SW 1271 (cell line): ENCODE measurements around the gene PTPRB.

ENCODE experiments used
- DNase-seq, 2 experiments: peaks; one replicate each; lab custom pipeline; 2025; lab: John Stamatoyannopoulos, UW

Gene PTPRB

DNA sequence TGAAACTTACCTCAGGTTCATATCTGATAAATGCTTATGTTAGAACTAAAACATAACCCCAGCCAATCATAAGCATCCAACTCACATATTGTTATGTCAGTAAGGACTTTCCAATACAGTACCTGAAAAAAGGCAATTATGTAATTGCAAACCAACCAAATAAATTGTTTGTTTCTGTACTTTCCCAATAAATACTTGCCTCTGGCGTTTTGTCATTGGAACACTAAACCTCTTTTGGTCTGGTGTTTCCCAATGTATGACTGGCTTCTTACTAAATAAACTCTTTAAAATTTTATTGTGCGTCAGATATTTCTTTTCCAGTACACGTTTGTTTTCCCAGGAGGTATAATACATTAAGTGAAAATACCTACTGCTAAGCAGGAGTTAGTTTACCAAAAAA lies 6.7 kb upstream of the PTPRB start:
- DNase-seq: no peak

DNA sequence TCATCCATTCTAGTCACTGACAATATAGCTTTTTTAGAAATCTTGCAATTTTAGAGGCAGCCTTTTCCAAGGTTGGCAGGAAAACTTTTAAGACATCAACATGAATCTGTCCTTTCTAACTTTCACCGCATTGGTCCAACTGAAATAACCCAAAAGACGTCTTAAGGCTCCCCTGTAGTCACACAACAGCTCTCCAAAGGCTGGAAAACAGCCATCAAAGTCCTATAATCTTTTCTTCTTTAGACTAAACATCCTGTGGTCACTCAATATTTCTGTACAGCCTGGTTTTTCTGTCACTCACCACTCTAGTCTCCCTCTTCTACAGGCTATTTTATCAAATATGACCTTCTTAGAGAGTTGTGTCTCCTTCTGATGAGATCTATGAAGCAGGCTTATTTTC lies 4.5 kb upstream of the PTPRB start:
- DNase-seq: no peak

DNA sequence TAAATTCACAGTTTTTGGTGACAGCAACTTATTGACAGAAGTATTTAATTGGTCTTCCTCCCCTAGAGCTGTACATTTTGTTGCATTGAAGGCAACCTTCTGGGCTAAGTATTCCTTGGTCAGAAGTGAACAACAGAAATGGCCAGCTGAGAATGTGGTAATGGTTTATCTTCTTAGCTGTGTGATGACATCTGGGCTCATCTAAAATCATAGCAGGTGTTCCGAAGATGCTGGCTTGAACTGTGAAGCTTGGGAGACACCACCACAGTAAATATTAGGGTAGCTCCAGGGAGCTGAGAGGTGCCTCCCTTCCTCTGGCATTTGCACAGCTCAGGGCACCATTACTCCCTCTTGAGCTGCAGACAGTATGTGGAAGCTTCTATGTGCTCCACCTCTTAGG lies 3.7 kb upstream of the PTPRB start:
- DNase-seq: no peak

DNA sequence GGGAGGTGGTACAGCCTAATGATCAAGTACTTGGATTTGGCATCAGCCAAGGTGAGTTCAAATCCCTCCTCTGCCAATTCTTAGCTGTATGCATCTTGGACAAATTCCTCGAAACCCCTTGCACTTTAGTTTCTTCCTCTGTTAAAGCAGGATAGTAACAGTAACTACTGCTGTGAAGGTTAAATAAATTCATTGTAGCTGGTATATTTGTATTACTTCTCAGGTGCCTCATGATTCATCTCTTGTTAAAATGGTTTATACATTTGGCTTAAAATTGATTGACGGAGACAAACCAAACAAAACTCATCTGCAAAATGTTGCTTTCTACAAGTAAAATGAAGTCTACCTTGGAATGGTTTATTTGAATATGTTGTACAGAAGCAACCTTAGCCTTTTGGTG lies 2.3 kb upstream of the PTPRB start:
- DNase-seq: no peak

DNA sequence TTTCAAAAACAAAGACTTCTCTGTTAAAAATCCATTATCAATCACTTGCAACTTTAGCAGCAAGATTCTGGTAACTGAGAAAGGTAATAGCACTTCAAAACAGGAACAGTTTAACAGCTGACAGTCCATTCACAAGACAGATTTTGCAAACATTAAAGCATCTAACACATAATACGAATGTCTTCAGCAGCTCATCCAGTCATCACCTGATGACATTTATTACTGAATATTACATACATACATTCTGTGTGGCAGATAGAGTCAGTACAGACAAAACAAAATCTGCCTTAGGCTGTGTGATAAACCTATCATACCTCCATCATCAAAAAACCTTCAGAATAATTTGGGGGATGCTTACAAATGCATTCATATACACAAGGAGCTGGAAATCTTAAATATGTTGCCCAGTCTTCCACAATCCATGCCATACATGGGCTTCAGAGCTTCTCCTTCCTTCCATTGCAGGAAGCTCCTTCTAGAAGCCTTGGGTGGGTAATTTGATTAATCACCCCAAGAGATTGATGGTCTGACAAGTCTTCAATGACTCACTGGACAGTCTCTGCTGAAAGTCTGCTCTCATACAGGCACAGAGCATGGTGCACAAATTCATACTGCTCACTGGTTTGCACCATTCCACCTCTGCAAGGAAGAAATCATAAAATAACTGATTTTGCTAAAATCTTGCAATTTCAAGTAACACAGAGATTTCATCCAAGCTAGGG lies 1.6 kb upstream of the PTPRB start:
- DNase-seq: no peak

DNA sequence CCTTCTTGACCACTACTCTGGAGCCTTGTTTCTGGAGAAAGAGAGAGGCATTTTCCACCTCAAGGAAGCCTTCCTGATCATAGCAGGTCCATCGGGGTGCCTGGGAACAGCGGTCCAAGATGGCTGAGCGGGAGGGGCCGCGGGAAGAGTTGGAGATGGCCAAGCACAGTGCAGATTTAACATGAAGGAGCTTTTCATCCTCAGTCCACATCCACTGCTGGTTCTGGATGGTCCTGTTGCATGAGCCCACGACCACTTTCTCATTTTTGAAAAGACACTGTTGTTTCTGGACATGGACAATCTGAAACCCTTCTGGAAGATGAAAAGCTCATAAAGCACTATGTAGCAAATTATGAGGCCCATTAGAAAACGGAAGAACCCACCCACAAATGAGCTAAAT lies 1.5 kb downstream of the PTPRB start:
- no peak for DNase-seq

DNA sequence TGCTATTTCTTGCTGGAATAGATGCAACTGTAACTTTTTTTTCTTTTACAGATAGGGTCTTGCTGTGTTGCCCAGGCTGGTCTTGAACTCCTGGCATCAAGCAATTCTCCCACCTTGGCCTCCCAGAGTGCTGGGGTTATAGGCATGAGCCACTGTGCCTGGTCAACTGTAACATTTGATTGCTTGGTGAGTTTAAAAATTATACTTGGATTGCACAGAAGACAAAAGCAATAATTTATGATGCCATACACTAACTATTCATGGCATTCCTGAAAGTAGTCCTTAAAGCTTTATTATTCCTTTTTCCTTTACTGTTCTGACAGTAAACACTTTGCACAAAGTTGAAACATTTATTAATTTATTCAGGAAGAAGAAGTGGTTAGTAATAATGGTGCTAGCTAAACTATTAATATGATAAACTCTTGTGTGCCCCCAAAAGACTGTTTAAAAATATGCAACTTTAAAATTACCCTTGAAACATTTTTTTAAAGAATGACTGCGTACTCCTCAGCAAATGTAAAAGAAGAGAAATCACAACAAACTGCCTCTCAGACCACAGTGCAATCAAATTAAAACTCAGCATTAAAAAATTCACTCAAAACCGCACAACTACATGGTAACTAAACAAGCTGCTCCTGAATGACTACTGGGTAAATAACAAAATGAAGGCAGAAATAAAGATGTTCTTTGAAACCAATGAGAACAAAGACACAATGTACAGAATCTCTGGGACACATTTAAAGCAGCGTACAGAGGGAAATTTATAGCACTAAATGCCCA lies 8.3 kb downstream of the PTPRB start:
- no peak for DNase-seq

DNA sequence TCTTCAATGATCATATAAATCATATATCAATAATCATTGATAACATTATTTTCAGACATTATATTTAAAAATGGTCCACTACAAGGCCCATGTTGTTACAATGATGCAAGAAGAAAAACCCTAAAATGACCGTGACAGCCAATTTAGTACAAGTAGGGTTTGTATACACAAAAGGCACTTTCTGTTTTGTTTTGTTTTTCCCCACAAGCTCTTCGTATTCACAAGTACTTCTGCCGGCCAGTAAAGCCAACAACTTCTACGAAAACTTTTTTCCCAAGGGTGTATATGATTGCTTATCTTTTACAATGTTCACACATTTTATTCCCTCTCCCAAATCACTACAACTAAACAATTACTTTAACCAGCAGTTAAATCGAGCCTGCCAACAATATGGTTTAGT lies 9.6 kb downstream of the PTPRB start:
- no peak for DNase-seq

DNA sequence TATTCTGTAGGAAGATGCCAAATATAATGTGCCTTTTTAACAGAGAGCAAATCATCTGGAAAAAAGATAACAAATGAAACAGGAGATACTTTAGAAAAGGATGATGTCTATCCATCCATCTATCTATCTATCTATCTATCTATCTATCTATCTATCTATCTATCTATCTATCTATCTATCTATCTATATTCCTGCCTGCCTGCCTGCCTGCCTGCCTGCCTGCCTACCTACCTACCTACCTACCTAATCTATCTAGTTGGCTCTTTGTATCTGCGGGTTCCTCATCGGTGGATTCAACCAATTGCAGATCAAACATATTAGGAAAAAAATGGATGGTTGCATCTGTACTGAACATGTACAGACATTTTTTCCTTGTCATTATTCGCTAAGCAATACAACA lies 11.0 kb downstream of the PTPRB start:
- DNase-seq: no peak

DNA sequence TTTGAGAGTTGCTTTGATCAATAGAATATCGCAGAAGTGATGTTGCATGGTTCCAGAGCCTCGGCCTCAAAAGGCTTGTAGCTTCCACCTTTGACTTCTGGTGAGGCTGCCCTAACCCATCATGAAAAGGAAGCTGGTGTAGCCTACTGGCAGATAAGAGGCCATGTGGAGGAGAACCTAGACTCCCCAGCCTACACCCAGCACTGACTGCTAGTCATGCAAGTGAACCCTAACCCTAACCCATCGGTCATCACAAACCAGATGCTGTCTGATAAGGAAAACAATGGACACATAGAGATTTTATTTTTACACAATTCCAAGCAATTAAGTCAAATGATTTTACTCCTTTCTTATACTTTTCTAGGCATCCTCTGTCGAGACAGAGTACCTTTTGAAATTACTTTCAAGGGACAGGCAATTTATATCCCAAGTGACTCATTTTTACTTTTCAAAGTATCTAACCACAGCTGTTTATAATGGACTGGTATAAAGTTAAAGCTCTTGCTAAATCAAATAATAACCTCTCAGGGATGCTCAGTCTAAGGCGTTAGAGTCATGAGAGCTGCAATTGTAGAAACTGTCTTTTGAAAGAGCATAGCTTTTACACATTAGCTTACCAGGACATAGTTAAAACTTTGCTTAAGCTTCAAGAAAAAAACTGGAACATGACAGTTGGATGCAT lies 17.6 kb downstream of the PTPRB start:
- DNase-seq: no peak

DNA sequence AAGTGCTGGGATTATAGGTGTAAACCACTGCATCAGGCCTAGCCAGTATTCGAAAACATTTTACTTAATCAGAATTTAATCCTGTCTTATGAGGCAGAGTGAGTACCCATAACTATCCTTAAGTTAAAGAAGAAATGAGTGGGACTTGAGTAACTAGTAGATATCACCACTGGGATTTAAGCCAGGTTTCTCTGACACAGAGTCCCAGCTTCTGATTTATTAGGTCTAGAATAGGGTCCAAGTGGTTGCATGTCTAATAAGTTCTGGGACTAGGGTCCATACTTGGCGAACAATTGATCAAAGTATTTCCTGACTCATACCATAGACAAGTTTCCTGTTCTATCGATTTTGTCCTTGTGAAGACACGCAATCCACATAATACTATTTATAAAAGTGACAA lies 18.9 kb downstream of the PTPRB start:
- no peak for DNase-seq

DNA sequence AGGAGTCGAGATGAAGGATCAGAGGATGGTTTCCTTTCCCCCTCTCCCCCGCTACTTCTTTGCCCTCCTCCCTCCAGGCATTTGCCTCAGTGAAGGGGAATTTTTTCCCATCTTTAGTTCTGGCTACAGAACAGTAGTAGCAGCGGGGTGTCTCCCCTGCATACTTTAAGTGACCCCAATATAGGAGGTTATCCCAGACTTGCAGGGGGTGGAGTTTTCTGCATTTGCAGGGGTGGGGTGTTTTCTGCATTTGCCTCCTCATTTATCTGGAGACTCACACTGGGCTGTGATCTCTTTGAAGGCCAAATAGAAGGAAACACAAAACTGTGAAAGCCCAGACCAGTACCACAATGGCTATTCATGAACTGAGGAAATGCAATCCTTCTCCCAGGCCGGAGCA lies 19.8 kb downstream of the PTPRB start:
- DNase-seq: no peak

DNA sequence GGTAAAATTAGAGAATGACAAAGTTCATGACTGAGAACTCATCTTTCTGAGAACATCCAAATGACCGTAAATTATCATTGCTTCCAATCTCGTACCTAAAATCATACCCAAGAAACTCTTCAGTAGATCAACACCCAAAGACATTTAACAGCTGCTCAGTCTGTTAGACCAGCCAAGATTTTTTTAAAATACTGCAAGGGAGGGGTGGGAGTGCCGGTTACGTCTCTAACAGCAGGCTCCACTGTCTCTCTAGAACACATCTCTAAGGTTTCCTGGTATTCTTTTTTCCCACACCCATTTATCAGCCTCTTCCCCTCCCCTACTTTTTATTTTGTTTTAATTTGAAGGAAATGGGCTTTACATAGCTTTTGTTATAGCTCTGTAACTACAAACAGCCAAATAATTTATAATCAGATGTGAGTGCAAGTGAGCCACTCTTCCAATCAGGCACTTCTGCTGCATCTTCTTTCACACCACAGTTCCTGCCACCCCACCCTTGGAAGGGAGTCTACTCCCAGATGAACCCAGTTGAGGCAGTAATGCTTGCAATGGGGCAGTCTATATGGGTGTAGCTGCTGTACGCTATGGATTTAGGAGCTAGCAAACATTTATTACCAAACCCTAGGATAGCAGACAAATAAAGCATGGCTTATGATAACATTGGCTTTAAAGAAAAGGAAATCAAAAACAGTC lies 21.9 kb downstream of the PTPRB start:
- DNase-seq: no peak

DNA sequence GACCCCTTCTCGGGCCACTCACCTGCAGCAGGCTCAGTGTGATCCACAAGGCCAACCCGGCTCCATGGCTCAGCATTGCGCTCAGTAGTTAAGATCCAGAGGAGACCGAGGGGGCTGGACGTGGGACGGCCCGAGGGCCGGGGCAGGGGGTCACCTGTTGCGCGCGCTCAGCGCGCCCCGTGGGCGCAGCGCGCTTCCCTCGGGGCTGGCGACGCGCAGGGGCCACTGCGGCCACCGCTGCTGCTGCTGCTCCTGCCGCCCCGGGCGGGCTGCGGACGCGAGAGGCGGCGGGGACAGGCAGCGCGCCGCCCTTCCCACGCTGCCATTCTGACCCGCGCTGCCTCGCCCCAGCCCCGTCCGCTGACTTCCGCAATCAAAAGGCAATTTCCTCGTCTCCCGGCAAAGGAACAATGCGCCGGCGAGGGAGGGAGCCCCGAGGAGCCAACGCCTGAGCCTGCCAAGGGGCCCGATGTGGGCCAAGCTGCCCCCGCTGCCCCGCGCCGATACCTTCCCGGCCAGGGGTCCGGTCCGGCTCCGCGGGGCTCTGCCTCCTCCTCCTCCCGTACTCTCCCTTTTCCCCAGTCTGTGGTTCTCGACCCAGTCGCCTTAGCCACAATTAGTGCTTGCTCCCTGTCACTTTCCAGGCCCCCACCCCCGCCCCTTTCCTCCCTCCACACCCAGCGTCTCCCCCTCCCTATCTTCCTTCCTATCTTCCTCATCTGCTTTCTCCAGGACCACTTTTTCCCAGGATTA lies 27.3 kb downstream of the PTPRB start:
- DNase-seq: no peak

DNA sequence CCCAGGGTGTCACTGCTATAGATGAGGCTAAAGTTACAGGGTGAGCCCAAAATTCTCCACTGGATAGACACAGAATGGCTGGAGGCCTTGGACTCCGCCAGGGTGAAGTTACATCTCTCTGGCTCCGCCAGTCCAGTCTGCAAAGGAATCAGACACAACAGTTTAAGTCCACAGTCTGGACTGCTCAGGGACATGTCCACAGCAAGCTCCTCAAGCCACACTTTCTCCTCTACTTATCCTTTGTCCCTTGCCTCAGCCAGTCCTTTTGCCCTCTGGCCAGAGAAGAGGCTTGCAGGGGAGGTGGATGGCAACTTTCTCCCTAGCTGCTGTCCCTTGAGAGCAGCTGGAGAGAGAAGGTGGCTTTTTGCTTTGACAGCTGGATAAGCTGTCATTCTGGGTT lies 28.0 kb downstream of the PTPRB start:
- no peak for DNase-seq

DNA sequence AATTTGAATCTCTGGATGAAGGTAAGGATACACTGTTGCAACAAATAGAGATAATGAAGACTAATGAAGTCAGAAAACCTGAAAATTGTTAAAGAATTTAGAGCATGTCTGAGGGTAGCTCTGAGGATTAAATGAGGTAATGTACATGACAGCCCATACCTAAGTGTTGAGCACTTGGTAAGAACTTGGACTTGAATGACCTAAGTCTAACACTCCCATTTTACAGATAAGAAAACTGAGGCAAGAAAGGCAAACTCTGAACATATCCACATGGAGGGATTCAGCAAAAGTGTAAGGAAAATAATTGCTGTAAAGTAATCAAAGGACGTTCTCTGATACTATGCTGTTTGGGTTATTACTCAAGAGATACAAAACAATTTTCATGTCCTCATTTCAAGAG lies 29.0 kb downstream of the PTPRB start:
- DNase-seq: no peak

DNA sequence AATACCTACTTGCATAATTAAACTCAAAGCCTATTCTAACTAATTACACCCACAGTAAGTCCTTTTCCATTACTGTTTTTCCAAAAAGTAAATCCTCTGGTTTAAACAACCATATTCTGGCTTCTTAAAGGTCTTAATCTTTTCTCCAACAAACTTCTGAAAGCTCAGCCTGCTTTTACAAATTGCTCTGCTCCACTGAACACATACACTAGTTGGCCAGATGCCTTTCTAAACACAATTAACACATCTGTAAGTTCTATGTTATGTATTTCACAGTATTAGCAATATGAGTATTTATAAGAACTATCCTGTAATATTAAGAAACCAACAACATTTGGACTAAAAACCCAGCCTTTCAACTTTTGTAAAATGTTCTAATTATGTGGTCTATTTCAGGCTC lies 30.1 kb downstream of the PTPRB start:
- no peak for DNase-seq

DNA sequence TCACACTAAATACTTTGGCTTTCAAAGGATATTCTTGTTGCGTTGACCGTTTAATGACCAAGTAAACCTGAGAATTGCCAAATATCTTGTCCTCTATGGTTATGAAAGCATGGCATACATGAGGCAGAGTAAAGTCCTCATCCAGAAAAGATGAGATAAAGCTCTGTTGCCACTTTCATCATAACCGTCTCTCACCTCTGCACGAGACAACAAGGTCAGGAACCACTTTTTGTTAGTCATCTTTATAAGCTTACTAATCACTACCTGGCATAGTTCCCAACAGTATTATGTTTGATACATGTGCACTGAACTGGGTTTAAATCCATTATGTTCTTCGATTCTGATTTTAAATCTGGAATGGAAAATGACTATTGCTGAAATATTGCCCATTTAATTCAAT lies 31.3 kb downstream of the PTPRB start:
- DNase-seq: no peak

DNA sequence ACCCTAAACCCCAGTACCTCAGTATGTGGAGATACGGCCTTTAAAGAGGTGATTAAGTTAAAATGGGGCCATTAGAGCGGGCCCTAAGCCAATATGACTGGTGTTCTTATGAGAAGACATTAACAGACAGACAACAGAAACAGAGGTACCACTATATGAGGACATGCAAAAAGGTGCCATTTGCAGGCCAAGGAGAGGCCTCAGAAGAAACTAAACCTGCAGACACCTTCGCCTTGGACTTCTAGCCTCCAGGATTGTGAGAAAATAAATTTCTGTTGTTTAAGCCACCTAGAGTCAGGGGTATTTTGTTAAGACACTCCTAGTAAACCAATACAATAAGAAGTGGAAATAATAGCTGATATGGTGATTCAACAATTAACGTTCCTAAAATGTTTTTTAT lies 32.6 kb downstream of the PTPRB start:
- no peak for DNase-seq

DNA sequence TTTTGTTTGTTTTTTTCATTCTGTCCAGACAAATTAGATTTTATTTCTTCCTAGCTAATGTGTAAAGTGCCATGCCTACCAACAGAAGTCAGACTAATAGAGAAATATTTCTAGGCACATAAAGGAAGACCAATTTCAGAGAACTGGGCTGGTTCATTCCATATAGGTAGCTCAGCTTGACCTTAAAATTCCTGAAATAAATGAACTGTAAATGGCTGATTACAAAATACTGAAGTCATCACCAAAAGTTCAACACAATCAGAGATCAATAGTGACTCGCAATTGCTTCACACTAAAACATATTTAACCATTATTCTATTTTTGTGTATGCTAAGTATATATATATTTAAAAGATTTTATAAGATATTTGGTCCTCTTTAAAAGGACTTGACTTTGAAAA lies 34.2 kb downstream of the PTPRB start:
- DNase-seq: no peak

DNA sequence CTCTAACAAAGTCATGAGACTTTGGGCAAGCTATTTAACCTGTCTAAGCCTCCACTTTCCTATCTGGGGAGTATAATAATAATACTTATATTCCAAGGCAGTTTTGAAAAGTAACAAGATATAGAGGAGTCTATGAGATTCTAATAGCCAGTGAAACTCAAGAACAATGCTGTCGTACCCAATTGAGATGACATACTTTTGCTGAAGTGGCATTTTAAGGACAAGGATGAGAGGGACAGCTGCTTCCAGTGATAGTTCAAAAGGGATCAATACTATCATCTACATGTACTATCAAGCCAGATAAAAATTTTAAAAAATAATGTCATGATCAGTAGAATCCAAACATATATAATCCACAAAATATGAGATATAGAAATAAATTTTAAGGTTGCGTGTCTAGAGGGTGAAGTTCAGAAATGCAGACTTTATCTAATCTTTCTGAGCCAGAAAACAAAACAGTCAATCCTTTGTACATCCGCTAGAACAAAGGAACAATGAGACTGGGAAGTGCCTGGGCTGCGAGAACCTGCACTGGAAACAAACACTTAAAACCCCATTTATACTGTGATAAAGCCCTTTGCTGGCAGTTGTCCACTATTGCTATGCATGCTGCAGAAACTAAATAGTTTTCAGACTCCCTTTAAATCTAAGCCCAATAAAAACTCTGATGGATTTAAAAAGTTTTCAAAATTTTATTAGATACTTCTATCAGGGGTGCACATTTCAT lies 38.6 kb downstream of the PTPRB start:
- no peak for DNase-seq
